ENCODE data around the gene KLHL29.

- TF ChIP-seq, protein P1, sequence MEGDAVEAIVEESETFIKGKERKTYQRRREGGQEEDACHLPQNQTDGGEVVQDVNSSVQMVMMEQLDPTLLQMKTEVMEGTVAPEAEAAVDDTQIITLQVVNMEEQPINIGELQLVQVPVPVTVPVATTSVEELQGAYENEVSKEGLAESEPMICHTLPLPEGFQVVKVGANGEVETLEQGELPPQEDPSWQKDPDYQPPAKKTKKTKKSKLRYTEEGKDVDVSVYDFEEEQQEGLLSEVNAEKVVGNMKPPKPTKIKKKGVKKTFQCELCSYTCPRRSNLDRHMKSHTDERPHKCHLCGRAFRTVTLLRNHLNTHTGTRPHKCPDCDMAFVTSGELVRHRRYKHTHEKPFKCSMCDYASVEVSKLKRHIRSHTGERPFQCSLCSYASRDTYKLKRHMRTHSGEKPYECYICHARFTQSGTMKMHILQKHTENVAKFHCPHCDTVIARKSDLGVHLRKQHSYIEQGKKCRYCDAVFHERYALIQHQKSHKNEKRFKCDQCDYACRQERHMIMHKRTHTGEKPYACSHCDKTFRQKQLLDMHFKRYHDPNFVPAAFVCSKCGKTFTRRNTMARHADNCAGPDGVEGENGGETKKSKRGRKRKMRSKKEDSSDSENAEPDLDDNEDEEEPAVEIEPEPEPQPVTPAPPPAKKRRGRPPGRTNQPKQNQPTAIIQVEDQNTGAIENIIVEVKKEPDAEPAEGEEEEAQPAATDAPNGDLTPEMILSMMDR (IDR thresholded peaks at IDR 0.05; ENCODE audit: low read length), result no peak
- no peak for TF ChIP-seq EZH2 (optimal IDR thresholded peaks at IDR 0.05; ENCODE audit: low read depth, low read length)
Measured at GRCh38 chr2:23545396-23545795, 160.4 kb downstream of the KLHL29 start.
